ENCODE results near the gene OR9A2. TPM values are rescaled to one million over a fixed set of nuclear protein-coding genes. Genes with fewer than 3 reads are reported as not detected.
"Not testable (repeated sequence)": the region's sequence is repeated elsewhere in the genome, so short reads cannot be mapped to it uniquely, and the experiment has no call there.

The OR9A2 gene
- total RNA-seq, 2 donors from 2014 or later: not detected

DNA sequence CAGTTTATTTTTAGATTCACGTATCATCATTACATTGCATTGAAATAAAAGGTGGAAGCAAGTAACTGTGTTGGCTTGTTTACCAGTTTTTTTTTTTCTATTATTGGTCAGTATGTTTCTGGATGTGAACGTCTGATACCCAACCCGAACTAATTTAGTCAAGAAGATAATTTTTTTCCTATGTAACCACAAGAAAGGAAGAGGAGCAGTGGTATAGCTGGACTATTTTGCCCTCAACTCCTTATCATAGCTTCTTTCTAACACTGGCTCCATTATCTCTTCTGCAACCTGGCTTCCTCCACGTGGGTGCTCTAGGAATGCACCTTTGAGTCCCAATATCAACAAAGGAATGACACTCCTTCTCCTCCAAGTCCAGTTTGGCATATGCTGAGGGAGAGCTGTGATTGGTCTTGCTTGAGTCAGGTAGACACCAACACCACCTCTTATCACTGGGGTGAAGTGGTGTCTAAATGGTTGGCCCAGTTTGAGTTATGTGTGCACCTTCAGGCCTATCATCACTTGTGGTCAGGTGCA is 29.4 kb downstream of the OR9A2 start:
- no peak for DNase-seq (ENCODE audit: low spot score)
- intact Hi-C loops (cut with DNase I): loop anchor here in 1 of 2 donors (10.0 kb wide), 1 partner anchor 133 kb away; no protein-coding TSS in a partner anchor

- intact Hi-C loops (cut with DNase I): loop anchor here in 1 of 2 donors (10.0 kb wide), 1 partner anchor 128 kb away; no protein-coding TSS in a partner anchor
- DNase-seq (ENCODE audit: low spot score): no peak
These were observed 34.5 kb downstream of the OR9A2 start for GRCh38 chr7:142992427-142992826.

GRCh38 chr7:142984297-142984696 is 42.6 kb downstream of the OR9A2 start:
- DNase-seq (ENCODE audit: low spot score): no peak
- intact Hi-C loops (cut with DNase I): no loop called here

DNA sequence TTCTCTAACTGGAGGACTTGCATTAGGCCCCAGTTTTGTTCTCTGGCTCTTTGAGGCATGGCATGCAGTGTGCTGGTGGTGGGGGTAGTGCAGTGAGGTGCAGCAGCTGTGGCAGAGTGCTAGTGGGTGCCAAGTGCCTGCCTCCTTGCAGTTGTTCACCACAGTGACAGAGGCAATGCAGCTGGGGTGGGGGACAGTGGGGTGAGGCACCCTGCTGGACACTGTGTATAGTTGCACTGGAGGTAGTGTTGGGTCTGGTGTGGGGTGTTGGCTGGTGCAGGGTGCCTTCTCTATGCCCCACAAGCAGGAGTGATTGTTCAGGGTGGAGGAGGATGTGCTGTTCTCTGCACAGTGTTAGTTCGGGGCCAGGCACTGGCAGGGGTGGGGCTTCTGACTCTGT is 43.1 kb downstream of the OR9A2 start:
- intact Hi-C loops (cut with DNase I): no loop called here
- no peak for DNase-seq (ENCODE audit: low spot score)

DNA sequence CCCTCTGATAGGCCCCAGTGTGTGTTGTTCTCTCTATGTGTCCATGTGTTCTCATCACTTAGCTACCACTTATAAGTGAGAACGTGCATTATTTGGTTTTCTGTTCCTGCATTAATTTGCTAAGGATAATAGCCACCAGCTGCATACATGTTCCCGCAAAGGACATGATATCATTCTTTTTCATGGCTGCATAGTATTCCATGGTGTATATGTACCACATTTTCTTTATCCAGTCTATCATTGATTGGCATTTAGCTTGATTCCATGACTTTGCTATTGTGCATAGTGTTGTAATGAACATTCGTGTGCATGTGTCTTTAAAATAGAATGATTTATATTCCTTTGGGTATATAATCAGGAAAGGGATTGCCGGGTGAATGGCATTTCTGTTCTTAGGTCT is 48.5 kb downstream of the OR9A2 start:
- DNase-seq (ENCODE audit: low spot score); intact Hi-C loops (cut with DNase I): not testable (repeated sequence)

Other genes with a start within 250 kb of the OR9A2 start
- gene EPHB6, start 172.1 kb downstream of the OR9A2 start, total RNA-seq: 10 to 100 TPM; 11.9 to 33.5 TPM
- not detected for gene TRPV6, start 141.4 kb downstream of the OR9A2 start, total RNA-seq
- gene TRPV5, start 93.4 kb downstream of the OR9A2 start, total RNA-seq: not detected
- gene LLCFC1, start 87.6 kb downstream of the OR9A2 start, total RNA-seq: not detected
- 1 to 10 TPM in 1 of 2 donors, under 1 TPM in 1; 0.67 to 1.2 TPM for gene KEL, start 64.8 kb downstream of the OR9A2 start, total RNA-seq
- not detected for gene OR6V1, start 25.2 kb upstream of the OR9A2 start, total RNA-seq
- not detected for gene PIP, start 104.9 kb upstream of the OR9A2 start, total RNA-seq
- gene TAS2R39, start 156.3 kb upstream of the OR9A2 start, total RNA-seq: not detected
- not detected for gene TAS2R40, start 194.9 kb upstream of the OR9A2 start, total RNA-seq
- 10 to 100 TPM; 68.6 to 94.5 TPM for gene GSTK1, start 236.3 kb upstream of the OR9A2 start, total RNA-seq